HL-60 (cell line): ENCODE measurements around the gene CTDSPL2.
A peak's percentile ranks its signal among the peaks of the same experiment; 100 is the strongest.

Source experiments
- DNase-seq, 2 experiments: peaks; one replicate each; pipeline ENCODE4 v3.0.0-alpha.2; 2010 to 2020; ENCODE audit warnings: low read depth in 1 of 2, low spot score in 1 of 2
- H3K27ac ChIP-seq: fragments of 250-450 bp; sonication (Bioruptor Pico); replicated peaks from 2 replicates; pipeline ENCODE4 v1.5.1; 2020; ENCODE audit warnings: mild to moderate bottlenecking, moderate library complexity
- H3K27me3 ChIP-seq: fragments of 250-450 bp; sonication (Bioruptor Pico); 2 replicates; pipeline ENCODE4 v1.5.1; 2021; ENCODE audit warnings: mild to moderate bottlenecking, moderate library complexity; ENCODE audit not compliant: insufficient read depth, poor library complexity, severe bottlenecking
- H3K4me3 ChIP-seq: replicated peaks from 2 replicates; pipeline ENCODE4 v1.5.1; 2011; ENCODE audit warnings: mild to moderate bottlenecking, control low read depth, low read length; ENCODE audit not compliant: insufficient read depth
- CTCF ChIP-seq: IDR thresholded peaks from one replicate; pipeline ENCODE4 v1.5.1; 2011; ENCODE audit warnings: low read length, control low read depth, inconsistent platforms; ENCODE audit not compliant: insufficient read depth
- GABPA ChIP-seq: IDR thresholded peaks from 2 replicates; pipeline ENCODE4 v1.6.1; 2012; ENCODE audit warnings: low read depth
- POLR2AphosphoS5 ChIP-seq: IDR thresholded peaks from 2 replicates; pipeline ENCODE4 v1.6.1; 2012; ENCODE audit warnings: low read depth
- REST ChIP-seq: IDR thresholded peaks from 2 replicates; pipeline ENCODE4 v1.6.1; 2012; ENCODE audit warnings: low read depth; ENCODE audit not compliant: insufficient replicate concordance
- SPI1 ChIP-seq: IDR thresholded peaks from 2 replicates; pipeline ENCODE4 v1.6.1; 2012; ENCODE audit warnings: low read depth, mild to moderate bottlenecking, borderline replicate concordance

The CTDSPL2 gene

GRCh38 chr15:44500555-44500954, 73.1 kb downstream of the CTDSPL2 start:
- no peak overlapping the region for H3K27ac ChIP-seq
- H3K4me3 ChIP-seq, result no peak overlapping the region
- TF ChIP-seq GABPA, result no peak
- TF ChIP-seq CTCF, result no peak
- no peak for TF ChIP-seq POLR2AphosphoS5
- no peaks in the 10 kb centered on the region for H3K27me3 ChIP-seq
- no peak for DNase-seq

DNA sequence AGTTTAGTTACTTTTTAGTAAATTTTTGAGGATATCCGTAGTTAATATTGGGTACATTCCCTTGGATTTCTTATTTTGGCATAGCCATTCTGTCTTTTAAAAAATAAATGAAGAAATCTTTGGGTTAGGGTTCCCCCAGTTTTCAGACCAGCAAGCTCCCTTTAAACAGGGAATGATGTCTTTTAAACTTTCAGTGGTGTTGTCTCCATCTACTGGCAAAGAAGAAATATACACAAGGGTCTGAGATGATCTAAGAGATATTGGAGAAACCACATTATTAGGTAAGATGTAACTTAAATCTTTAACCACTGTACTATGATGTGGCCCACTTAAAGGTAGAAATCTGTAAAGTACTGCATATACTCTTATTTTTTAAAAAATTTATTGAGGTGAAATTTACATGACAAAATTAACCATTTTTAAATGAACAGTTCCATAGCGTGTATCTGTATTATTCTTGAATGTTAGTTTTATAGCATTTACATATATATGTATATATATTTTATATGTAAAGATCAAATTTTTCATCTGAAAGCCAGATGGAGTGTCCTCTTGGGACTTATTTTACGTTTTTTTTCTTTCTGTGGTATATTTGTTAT, 74.4 kb downstream of the CTDSPL2 start:
- TF ChIP-seq SPI1 (no peak), CTCF (peak; percentile 10)
- H3K4me3 ChIP-seq, result no peak overlapping the region
- H3K27ac ChIP-seq, result no peak overlapping the region
- no peaks in the 10 kb centered on the region for H3K27me3 ChIP-seq
- peak; percentile 7 to 15 for DNase-seq

DNA sequence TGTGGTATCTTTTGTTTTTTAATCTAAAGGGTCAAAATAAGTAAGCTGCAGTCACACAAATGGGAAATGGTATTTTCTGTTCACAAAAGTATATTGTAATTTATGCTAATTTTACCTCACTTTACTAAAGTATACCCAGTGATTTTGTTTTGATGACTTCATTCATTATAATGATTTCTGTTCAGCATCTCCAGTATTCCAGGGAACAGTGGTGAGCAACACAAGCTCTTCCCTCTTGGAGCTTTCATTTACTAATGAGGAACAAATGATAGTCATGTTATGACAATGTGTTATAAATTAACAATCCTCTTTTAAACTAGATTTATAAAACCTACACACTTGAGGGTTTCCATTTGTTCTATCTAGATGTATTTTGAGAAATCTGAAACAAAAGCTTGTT, 89.0 kb downstream of the CTDSPL2 start:
- TF ChIP-seq CTCF (no peak), SPI1 (no peak), GABPA (no peak), POLR2AphosphoS5 (no peak), REST (no peak)
- Histone ChIP-seq H3K4me3 (no peak overlapping the region), H3K27ac (no peak overlapping the region), H3K27me3 (no peaks in the 10 kb centered on the region)
- DNase-seq, result no peak

GRCh38 chr15:44519537-44519936, 92.1 kb downstream of the CTDSPL2 start:
- DNase-seq, result no peak
- TF ChIP-seq SPI1 (no peak), CTCF (no peak), REST (no peak), GABPA (no peak), POLR2AphosphoS5 (no peak)
- Histone ChIP-seq H3K27me3 (no peaks in the 10 kb centered on the region), H3K4me3 (no peak overlapping the region), H3K27ac (no peak overlapping the region)
